Stimulated activated naive B cell treated with anti-CD40 and anti-IgM and Interleukin-4, amounts not matched to agents 10 μg/mL and 1 μg/mL and 100 μg/mL, for 72 hours (primary cell): Measurements from ENCODE around the gene SEC14L3.

Source experiments
- ATAC-seq, 2 donors: fragments of 150-1000 bp; cut with Tn5 transposase; replicated peaks; 2 replicates each; pipeline ENCODE4 v1.10.0; 2021; ENCODE audit warnings: moderate library complexity in 1 of 2
- DNase-seq: peaks from one replicate; pipeline ENCODE4 v3.0.0; 2021
- H3K27ac Mint-ChIP-seq: one replicate; pipeline ENCODE4 v1.8.0; 2022; ENCODE audit warnings: mild to moderate bottlenecking, mixed read lengths
- H3K27me3 Mint-ChIP-seq, 2 donors: one replicate each; pipeline ENCODE4 v1.8.0; 2022; ENCODE audit warnings: mixed read lengths in 2 of 2
- H3K36me3 Mint-ChIP-seq, 2 donors: one replicate each; pipeline ENCODE4 v1.8.0; 2022; ENCODE audit warnings: mixed read lengths in 2 of 2, mild to moderate bottlenecking in 1 of 2
- H3K4me1 Mint-ChIP-seq, 2 donors: one replicate each; pipeline ENCODE4 v1.8.0; 2022; ENCODE audit warnings: mixed read lengths in 2 of 2, mild to moderate bottlenecking in 1 of 2
- H3K4me3 Mint-ChIP-seq, 2 donors: one replicate each; pipeline ENCODE4 v1.8.0; 2022; ENCODE audit warnings: mild to moderate bottlenecking in 2 of 2, mixed read lengths in 2 of 2, moderate library complexity in 1 of 2
- H3K9me3 Mint-ChIP-seq, 2 donors: one replicate each; pipeline ENCODE4 v1.8.0; 2022; ENCODE audit warnings: mixed read lengths in 2 of 2, mild to moderate bottlenecking in 1 of 2

Gene SEC14L3

DNA sequence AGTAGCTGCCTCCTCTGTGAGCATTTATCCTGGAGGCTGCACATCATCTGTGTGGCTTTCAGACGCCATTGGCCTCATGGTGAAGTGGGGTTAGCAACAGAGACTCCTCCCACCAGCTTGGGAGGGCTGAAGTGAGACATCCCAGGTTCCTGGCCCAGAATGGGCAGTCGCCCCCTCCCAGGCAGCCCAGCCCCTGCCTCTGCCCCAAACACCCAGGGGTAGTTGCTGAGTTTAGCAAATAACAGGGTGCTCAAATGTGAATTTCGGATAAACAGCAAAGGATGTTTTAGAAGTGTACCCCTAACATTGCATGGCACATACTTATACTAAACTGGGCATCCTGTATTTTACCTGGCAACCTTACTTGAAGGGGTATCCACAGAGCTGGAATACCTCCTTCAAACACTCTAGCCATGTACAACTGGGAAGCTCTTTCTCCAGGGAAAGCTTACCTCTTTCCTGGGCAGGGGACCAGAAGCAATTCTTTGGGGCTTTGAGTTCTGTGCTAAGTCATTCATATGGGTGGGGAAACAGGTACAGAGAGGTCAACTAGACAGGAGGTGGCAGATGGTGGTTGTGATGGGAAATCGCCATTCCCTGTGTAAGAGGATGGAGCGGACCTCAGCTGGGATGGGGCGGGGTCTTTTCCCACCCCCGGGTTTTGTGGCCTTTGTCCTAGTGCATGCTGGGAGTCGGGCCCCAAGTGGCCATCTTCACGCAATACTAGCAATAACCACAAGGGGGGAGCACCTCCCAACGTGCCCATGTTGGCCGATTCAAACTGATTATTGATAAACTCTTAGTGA lies 27.0 kb downstream of the SEC14L3 start:
- H3K27me3 Mint-ChIP-seq: peaks cover 44 to 64% of the 10 kb centered on the region in 2 donors

DNA sequence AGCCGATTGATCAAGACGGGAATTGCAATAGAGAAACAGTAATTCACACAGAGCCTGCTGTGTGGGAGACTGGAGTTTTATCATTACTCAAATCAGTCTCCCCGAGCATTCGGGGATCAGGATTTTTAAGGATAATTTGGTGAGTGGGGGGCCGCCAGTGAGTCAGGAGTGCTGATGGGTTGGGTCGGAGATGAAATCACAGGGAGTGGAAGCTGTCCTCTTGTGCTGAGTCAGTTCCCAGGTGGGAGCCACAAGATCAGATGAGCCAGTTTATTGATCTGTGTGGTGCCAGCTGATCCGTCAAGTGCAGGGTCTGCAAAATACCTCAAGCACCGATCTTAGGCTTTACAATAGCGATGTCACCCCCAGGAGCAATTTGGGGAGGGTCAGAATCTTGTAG lies 30.7 kb downstream of the SEC14L3 start:
- peak overlapping the region; percentile 31 for H3K27ac Mint-ChIP-seq
- ATAC-seq: no peak

More for the DNA sequence above, 27.0 kb downstream of the SEC14L3 start:
- peaks cover 0 to 2% of the 10 kb centered on the region in 2 donors for H3K36me3 Mint-ChIP-seq
- H3K4me1 Mint-ChIP-seq: peaks cover 11 to 33% of the 10 kb centered on the region in 2 donors
- peak; percentile 53 to 62 for ATAC-seq
- peak overlapping the region; percentile 91 for H3K27ac Mint-ChIP-seq
- peak; percentile 37 for DNase-seq
- peak overlapping the region in 1 of 2 donors; percentile 13 for H3K4me3 Mint-ChIP-seq
- no peaks in the 10 kb centered on the region for H3K9me3 Mint-ChIP-seq

DNA sequence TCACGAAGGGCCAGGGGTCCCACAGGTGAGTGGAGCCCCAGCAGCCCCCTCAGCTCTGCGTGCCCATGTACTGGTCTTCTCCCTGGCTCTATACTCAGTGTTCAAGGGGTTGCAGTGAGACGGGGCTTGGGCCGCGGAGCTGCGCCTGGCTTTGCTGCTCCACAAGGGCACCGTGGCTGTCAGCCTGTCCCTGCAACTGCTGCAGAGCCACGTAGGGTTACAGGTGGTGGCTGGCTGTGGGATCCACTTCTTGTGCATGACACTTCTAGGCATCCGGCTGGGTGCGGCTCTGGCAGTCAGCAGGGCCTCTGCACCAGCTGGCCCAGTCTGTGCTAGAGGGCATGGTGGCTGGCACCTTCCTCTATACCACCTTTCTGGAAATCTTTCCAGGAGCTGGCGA lies 32.0 kb downstream of the SEC14L3 start:
- H3K27ac Mint-ChIP-seq: no peak overlapping the region
- H3K36me3 Mint-ChIP-seq: peaks cover 10 to 14% of the 10 kb centered on the region in 2 donors
- ATAC-seq (no peak), DNase-seq (no peak)
- peaks cover 17 to 40% of the 10 kb centered on the region in 2 donors for H3K4me1 Mint-ChIP-seq
- peaks cover 7 to 10% of the 10 kb centered on the region in 2 donors for H3K9me3 Mint-ChIP-seq
- peaks cover 29 to 35% of the 10 kb centered on the region in 2 donors for H3K27me3 Mint-ChIP-seq
- H3K4me3 Mint-ChIP-seq: no peak overlapping the region

More for the DNA sequence above, 30.7 kb downstream of the SEC14L3 start:
- Mint-ChIP-seq H3K27me3 (peaks cover 36 to 48% of the 10 kb centered on the region in 2 donors), H3K4me1 (peaks cover 11 to 34% of the 10 kb centered on the region in 2 donors), H3K36me3 (peaks cover 1 to 2% of the 10 kb centered on the region in 2 donors), H3K9me3 (no peaks in the 10 kb centered on the region), H3K4me3 (no peak overlapping the region)
- DNase-seq: no peak

DNA sequence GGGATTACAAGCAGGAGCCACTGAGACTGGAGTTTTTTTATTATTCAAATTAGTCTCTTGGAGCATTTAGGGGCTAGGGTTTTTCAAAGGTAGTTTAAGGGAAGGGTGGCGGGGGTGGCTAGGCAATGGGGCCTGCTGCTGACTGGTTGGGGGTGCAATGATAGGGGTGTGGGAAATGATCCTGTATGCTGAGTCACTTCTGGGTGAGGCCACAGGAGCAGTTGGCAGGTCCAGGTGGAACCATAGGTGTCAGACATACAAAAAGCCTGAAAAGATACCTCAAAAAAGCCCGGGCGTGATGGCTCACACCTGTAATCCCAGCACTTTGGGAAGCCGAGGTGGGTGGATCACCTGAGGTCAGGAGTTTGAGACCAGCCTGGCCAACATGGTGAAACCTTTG lies 32.6 kb downstream of the SEC14L3 start:
- Mint-ChIP-seq H3K27ac (no peak overlapping the region), H3K4me3 (no peak overlapping the region), H3K27me3 (peaks cover 29 to 34% of the 10 kb centered on the region in 2 donors), H3K4me1 (peaks cover 20 to 43% of the 10 kb centered on the region in 2 donors), H3K36me3 (peaks cover 10 to 17% of the 10 kb centered on the region in 2 donors), H3K9me3 (peaks cover 7 to 10% of the 10 kb centered on the region in 2 donors)
- ATAC-seq (no peak), DNase-seq (no peak)

DNA sequence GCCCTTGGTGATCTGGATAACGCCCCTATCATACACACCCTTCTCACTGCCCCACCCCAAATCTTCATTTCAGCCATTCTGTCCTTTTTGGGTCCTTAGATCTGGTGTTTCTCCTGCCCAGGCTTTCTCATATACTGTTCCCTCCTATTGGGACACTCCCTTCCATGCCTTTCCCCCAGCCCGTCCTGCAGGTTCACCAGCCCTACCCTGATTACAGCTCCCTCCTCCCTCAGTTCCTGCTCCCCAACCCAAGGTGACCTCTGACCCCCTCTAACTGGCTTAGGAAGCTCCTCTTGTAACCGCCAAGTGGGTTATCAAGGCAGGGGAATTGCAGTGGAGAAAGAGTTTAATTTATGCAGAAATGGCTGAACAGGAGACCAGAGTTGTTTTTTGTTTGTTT lies 33.3 kb downstream of the SEC14L3 start:
- Mint-ChIP-seq H3K27me3 (peaks cover 29 to 32% of the 10 kb centered on the region in 2 donors), H3K36me3 (peaks cover 10 to 21% of the 10 kb centered on the region in 2 donors), H3K4me1 (peaks cover 22 to 43% of the 10 kb centered on the region in 2 donors), H3K27ac (no peak overlapping the region), H3K4me3 (no peak overlapping the region), H3K9me3 (peaks cover 7 to 10% of the 10 kb centered on the region in 2 donors)
- DNase-seq: no peak
- ATAC-seq: no peak

DNA sequence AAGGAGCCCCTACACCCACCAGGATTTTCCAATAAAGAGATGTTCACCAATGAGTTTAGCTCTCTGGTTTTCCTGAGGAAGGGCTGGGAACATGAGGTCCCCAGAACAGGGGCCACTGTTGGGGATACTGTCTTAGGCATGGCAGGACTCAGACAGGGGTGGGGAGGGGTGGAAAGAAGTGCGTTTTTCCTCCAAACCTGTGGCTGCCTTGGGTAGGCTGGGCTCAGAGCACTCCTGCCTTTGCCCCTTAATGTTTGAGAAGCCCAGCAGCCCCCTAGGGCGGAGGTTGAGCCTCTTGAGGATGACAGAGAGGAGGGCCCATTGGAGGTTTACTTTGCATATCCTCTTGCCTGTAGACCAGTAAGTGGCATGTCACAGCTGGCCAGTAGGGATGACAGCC lies 35.6 kb downstream of the SEC14L3 start:
- H3K4me1 Mint-ChIP-seq: peaks cover 19 to 27% of the 10 kb centered on the region in 2 donors
- peaks cover 7 to 10% of the 10 kb centered on the region in 2 donors for H3K9me3 Mint-ChIP-seq
- no peak for DNase-seq
- no peak for ATAC-seq
- H3K27ac Mint-ChIP-seq: peak overlapping the region; percentile 92
- peak overlapping the region; percentile 59 to 60 for H3K4me3 Mint-ChIP-seq
- H3K27me3 Mint-ChIP-seq: peaks cover 22% of the 10 kb centered on the region in 2 donors
- peaks cover 8 to 21% of the 10 kb centered on the region in 2 donors for H3K36me3 Mint-ChIP-seq

DNA sequence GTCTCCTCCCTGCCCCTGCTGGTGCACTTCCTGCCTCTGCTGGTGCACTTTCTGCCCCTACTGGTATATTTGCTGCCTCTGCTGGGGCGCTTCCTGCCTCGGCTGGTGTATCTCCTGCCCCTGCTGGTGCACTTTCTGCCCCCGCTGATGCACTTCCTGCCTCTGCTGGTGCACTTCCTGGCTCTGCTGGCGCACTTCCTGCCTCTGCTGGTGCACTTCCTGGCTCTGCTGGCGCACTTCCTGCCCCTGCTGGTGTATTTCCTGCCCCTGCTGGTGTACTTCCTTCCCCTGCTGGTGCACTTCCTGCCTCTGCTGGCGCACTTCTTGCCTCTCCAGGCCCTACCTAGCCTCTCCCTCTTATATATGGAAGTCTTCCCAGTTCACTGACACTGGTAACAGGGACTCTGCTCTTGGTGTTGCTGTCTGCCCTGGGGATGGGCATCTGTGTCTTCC lies 36.1 kb downstream of the SEC14L3 start:
- peak overlapping the region; percentile 92 for H3K27ac Mint-ChIP-seq
- peak; percentile 26 for DNase-seq
- H3K4me3 Mint-ChIP-seq: peak overlapping the region; percentile 59 to 60
- peaks cover 8 to 21% of the 10 kb centered on the region in 2 donors for H3K36me3 Mint-ChIP-seq
- H3K27me3 Mint-ChIP-seq: peaks cover 17 to 18% of the 10 kb centered on the region in 2 donors
- ATAC-seq: peak in 1 of 2 donors; percentile 56
- peaks cover 7 to 10% of the 10 kb centered on the region in 2 donors for H3K9me3 Mint-ChIP-seq
- H3K4me1 Mint-ChIP-seq: peaks cover 17 to 22% of the 10 kb centered on the region in 2 donors

DNA sequence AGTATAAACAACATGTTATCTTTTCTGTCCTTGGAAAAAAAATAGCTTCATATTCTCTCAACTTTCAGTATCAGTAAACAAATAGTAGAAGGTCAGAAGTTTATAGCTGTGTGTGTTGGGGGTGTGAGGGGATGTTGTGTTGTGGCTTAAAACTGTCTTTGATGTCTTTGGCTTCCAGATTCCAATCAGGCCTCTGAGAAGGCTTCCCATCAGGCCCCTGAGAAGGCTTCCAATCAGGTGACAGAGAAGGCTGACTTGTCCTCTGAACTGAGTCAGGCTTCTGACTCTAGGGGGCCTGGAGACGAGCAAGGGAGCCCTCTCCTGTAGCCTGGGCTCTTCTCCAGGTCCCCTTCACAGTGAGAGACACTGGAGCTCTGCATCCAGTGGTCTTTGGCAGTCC lies 37.0 kb downstream of the SEC14L3 start:
- Mint-ChIP-seq H3K4me3 (peak overlapping the region in 1 of 2 donors; percentile 59), H3K4me1 (peaks cover 14 to 16% of the 10 kb centered on the region in 2 donors), H3K27ac (peak overlapping the region; percentile 33), H3K9me3 (peaks cover 7 to 10% of the 10 kb centered on the region in 2 donors), H3K36me3 (peaks cover 8 to 27% of the 10 kb centered on the region in 2 donors), H3K27me3 (peaks cover 8 to 11% of the 10 kb centered on the region in 2 donors)
- ATAC-seq: no peak
- no peak for DNase-seq

DNA sequence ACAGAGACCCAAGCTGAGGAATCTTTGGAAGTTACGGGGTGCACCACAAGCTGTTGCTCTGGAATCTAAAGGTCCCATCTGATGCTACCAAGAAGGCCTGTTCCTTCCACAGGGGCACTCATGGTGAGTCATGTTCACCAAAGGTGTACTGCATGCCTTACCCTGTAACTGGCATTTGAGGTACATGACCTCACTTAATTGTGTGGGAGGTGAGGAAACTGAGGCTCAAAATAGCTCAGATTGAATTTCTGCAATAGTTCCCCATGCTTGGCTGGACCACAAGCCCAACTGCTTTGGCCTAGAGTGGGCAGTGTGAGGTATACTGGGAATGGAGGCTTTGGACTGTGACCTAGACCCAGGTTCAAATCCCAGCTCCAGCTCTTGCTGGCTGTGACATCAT lies 38.0 kb downstream of the SEC14L3 start:
- DNase-seq (no peak), ATAC-seq (peak; percentile 68 to 70)
- H3K27ac Mint-ChIP-seq: peak overlapping the region; percentile 72
- H3K27me3 Mint-ChIP-seq: peaks cover 7 to 8% of the 10 kb centered on the region in 2 donors
- peaks cover 14 to 16% of the 10 kb centered on the region in 2 donors for H3K4me1 Mint-ChIP-seq
- H3K36me3 Mint-ChIP-seq: peaks cover 8 to 33% of the 10 kb centered on the region in 2 donors
- H3K9me3 Mint-ChIP-seq: peaks cover 7 to 10% of the 10 kb centered on the region in 2 donors
- no peak overlapping the region for H3K4me3 Mint-ChIP-seq

DNA sequence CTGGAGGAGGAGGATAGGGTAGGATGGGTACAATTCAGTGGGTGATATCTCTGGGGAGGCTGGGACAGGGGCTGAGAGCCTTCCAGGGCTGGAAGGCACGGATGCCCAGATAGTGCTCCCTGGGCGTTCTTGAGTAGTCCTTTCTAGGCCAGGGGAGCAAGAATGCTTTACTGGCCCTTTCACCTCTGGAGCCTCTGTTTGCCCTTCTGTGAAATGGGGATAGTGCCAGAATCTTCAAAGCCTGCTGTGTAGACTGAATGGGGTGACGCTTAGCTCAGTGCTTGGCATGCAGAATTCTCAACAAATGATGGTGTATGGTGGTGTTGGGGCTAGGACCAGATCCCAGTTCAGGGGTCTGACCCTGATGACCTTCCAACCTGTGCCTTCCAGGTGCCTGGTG lies 38.6 kb downstream of the SEC14L3 start:
- no peak for ATAC-seq
- Mint-ChIP-seq H3K27ac (no peak overlapping the region), H3K9me3 (peaks cover 7 to 10% of the 10 kb centered on the region in 2 donors), H3K4me3 (no peak overlapping the region), H3K36me3 (peaks cover 10 to 39% of the 10 kb centered on the region in 2 donors), H3K27me3 (peaks cover 2% of the 10 kb centered on the region in 2 donors), H3K4me1 (peaks cover 14 to 16% of the 10 kb centered on the region in 2 donors)
- no peak for DNase-seq

DNA sequence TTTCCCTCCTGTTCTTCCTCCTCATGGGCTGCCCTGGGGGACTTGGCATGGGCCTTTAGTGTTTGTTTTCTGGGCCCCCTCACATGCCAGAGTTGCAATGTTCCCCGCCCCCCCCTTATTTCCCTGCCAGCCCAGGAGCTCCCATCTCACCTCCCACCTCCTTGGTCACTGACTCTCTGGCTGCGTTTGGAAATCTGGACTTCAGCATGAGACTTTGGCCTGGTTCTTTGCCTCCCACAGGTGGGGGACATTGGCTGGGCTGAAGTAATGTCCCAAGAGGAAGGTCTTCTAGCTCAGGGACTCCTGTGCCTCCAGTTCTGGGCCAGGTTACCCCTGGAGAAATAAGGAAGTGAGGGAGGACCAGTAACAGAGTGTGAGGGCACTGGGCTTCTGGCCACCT lies 39.3 kb downstream of the SEC14L3 start:
- H3K27ac Mint-ChIP-seq: no peak overlapping the region

DNA sequence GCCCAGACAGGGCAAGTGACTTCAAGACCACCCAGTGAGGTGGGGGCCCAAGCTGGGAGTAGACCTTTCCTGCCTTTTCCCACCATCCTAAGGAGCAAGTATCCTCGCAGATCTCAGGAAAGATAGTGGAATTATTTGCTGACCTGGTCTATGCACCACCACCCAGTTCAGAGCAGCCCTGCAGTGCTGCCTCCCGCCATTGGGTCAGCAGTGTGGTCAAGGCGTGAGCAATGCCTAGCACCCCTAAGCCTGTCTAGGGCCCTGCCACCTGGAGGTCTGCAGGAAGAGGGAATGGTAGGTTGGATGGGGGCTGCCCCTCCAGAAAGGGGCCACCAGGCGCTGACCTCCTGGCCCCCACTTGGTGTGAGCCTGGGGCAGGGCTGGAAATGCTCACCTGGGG lies 39.7 kb downstream of the SEC14L3 start:
- Mint-ChIP-seq H3K27me3 (no peaks in the 10 kb centered on the region), H3K9me3 (peaks cover 7 to 10% of the 10 kb centered on the region in 2 donors), H3K4me1 (peaks cover 18 to 21% of the 10 kb centered on the region in 2 donors)

More for the DNA sequence above, 39.3 kb downstream of the SEC14L3 start:
- Mint-ChIP-seq H3K4me3 (no peak overlapping the region), H3K4me1 (peaks cover 14 to 17% of the 10 kb centered on the region in 2 donors), H3K36me3 (peaks cover 14 to 46% of the 10 kb centered on the region in 2 donors), H3K27me3 (no peaks in the 10 kb centered on the region), H3K9me3 (peaks cover 7 to 10% of the 10 kb centered on the region in 2 donors)
- ATAC-seq (no peak), DNase-seq (no peak)

DNA sequence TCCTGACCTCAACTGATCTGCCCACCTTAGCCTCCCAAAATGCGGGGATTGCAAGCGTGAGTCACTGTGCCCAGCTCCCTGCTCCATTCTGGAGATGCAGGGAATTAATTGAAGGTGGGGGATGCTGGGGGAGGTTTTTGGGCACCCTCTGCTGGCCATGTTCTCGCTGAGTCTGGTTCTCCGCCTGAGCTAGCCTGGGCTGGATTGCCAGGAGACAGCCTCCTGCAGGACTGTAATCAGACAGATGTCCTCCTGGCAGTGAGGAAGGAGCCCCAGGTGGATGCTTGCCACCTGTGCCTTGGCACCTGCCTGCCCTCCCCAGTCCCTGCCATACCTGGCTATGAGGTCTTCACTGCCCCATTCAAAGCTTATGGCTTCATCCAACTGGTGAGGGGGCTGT lies 40.9 kb downstream of the SEC14L3 start:
- peaks cover 7 to 8% of the 10 kb centered on the region in 2 donors for H3K9me3 Mint-ChIP-seq
- no peak for ATAC-seq
- H3K4me1 Mint-ChIP-seq: peaks cover 29 to 30% of the 10 kb centered on the region in 2 donors
- H3K4me3 Mint-ChIP-seq: no peak overlapping the region
- H3K36me3 Mint-ChIP-seq: peaks cover 16 to 54% of the 10 kb centered on the region in 2 donors
- no peaks in the 10 kb centered on the region for H3K27me3 Mint-ChIP-seq
- DNase-seq: no peak
- H3K27ac Mint-ChIP-seq: no peak overlapping the region

More for the DNA sequence above, 39.7 kb downstream of the SEC14L3 start:
- Mint-ChIP-seq H3K4me3 (no peak overlapping the region), H3K36me3 (peaks cover 17 to 50% of the 10 kb centered on the region in 2 donors), H3K27ac (no peak overlapping the region)
- no peak for DNase-seq
- no peak for ATAC-seq

DNA sequence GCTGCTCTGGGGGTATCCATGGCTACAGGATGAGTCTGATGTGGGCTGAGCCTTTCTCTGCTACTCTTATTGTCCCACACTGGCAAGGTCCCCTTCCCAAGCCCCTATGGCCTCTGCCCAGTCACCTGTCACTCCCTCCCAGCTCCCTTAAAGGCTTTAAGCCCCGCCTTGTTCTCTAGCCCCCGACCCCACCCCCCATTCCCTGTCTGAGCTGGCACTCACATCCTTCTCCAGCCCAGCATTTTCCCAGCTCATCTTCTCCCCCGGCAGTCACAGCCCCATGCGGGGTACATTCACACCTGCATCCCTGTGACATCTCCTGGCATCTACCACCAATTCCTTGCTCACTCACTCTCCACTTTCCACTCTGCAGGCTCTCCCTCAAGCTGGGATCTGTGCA lies 41.9 kb downstream of the SEC14L3 start:
- H3K36me3 Mint-ChIP-seq: peaks cover 9 to 43% of the 10 kb centered on the region in 2 donors

More for the DNA sequence above, 41.9 kb downstream of the SEC14L3 start:
- Mint-ChIP-seq H3K4me1 (peaks cover 25 to 29% of the 10 kb centered on the region in 2 donors), H3K4me3 (no peak overlapping the region), H3K27ac (no peak overlapping the region), H3K9me3 (no peaks in the 10 kb centered on the region), H3K27me3 (no peaks in the 10 kb centered on the region)
- DNase-seq (no peak), ATAC-seq (no peak)
